ENCODE results near the gene NCLN.

NCLN gene

DNA sequence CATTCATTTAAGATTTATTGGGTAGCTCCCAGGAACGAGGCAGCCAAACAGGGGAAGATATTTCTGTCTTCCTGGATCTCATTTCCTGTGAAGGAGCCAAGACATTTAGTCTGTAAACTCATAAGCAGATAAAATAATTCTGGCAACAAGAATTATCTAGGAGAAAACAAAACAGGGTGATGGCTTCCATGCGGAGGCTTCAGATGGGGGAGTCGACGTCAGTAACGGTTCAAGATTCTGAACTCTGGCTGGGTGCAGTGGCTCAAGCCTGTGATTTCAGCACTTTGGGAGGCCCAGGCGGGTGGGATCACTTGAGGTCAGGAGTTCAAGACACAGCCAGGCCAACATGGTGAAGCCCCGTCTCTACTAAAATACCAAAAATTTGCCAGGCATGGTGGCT, 48.6 kb upstream of the NCLN start:
- peak overlapping the region; percentile 95 for H3K4me3 ChIP-seq (replicated peaks; ENCODE audit: insufficient read depth, low read length)

DNA sequence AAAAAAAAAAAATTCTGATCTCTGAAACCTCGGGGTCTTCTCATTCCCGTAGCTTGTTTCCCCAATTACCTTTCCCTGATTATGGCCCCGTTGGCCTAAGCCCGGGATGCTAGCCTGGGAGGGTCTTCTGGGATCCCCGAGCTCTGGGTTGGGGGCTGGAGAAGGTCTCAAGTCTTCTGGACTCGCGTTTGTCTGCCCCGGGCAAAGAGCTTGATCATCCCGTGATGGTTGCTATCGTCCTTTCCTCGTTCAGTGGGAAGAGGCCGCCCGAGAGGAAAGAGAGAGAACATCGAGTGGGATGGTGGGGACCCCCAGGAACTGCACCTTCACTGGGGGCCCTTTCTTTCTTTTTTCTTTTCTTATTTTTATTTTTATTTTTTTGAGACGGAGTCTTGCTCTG, 47.5 kb upstream of the NCLN start:
- TF ChIP-seq CTCF (IDR thresholded peaks at IDR 0.05; ENCODE audit: insufficient read depth, low read length) (no peak), SPI1 (IDR thresholded peaks at IDR 0.05; ENCODE audit: borderline replicate concordance, low read depth) (no peak), GABPA (IDR thresholded peaks at IDR 0.05; ENCODE audit: low read depth) (no peak), POLR2AphosphoS5 (IDR thresholded peaks at IDR 0.05; ENCODE audit: low read depth) (no peak)
- TF ChIP-seq, protein P1, sequence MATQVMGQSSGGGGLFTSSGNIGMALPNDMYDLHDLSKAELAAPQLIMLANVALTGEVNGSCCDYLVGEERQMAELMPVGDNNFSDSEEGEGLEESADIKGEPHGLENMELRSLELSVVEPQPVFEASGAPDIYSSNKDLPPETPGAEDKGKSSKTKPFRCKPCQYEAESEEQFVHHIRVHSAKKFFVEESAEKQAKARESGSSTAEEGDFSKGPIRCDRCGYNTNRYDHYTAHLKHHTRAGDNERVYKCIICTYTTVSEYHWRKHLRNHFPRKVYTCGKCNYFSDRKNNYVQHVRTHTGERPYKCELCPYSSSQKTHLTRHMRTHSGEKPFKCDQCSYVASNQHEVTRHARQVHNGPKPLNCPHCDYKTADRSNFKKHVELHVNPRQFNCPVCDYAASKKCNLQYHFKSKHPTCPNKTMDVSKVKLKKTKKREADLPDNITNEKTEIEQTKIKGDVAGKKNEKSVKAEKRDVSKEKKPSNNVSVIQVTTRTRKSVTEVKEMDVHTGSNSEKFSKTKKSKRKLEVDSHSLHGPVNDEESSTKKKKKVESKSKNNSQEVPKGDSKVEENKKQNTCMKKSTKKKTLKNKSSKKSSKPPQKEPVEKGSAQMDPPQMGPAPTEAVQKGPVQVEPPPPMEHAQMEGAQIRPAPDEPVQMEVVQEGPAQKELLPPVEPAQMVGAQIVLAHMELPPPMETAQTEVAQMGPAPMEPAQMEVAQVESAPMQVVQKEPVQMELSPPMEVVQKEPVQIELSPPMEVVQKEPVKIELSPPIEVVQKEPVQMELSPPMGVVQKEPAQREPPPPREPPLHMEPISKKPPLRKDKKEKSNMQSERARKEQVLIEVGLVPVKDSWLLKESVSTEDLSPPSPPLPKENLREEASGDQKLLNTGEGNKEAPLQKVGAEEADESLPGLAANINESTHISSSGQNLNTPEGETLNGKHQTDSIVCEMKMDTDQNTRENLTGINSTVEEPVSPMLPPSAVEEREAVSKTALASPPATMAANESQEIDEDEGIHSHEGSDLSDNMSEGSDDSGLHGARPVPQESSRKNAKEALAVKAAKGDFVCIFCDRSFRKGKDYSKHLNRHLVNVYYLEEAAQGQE (IDR thresholded peaks at IDR 0.05; ENCODE audit: insufficient replicate concordance, low read depth): no peak
- Histone ChIP-seq H3K4me3 (replicated peaks; ENCODE audit: insufficient read depth, low read length) (0 out of 2 replicates have a peak overlapping the region, but pooled peaks have one; percentile 6), H3K27me3 (ENCODE audit: insufficient read depth, poor library complexity, severe bottlenecking) (no peaks in the 10 kb centered on the region)

More for the DNA sequence above, 48.6 kb upstream of the NCLN start:
- DNase-seq (ENCODE audit: low read depth in 1 of 2, low spot score in 1 of 2): peak in 1 of 2 experiments; percentile 32
- no peak for TF ChIP-seq CTCF (IDR thresholded peaks at IDR 0.05; ENCODE audit: insufficient read depth, low read length)
- no peak for TF ChIP-seq POLR2AphosphoS5 (IDR thresholded peaks at IDR 0.05; ENCODE audit: low read depth)
- TF ChIP-seq, protein P1 (IDR thresholded peaks at IDR 0.05; ENCODE audit: insufficient replicate concordance, low read depth): no peak
- TF ChIP-seq SPI1 (IDR thresholded peaks at IDR 0.05; ENCODE audit: borderline replicate concordance, low read depth): no peak
- TF ChIP-seq GABPA (IDR thresholded peaks at IDR 0.05; ENCODE audit: low read depth): no peak
- no peaks in the 10 kb centered on the region for H3K27me3 ChIP-seq (ENCODE audit: insufficient read depth, poor library complexity, severe bottlenecking)
- peak overlapping the region; percentile 96 for H3K27ac ChIP-seq (replicated peaks)

GRCh38 chr19:3140667-3141038, 45.1 kb upstream of the NCLN start:
- no peak overlapping the region for H3K4me3 ChIP-seq (replicated peaks; ENCODE audit: insufficient read depth, low read length)
- TF ChIP-seq POLR2AphosphoS5 (IDR thresholded peaks at IDR 0.05; ENCODE audit: low read depth): no peak
- TF ChIP-seq, protein P1 (IDR thresholded peaks at IDR 0.05; ENCODE audit: insufficient replicate concordance, low read depth): no peak
- no peak for TF ChIP-seq SPI1 (IDR thresholded peaks at IDR 0.05; ENCODE audit: borderline replicate concordance, low read depth)
- TF ChIP-seq CTCF (IDR thresholded peaks at IDR 0.05; ENCODE audit: insufficient read depth, low read length): no peak
- TF ChIP-seq GABPA (IDR thresholded peaks at IDR 0.05; ENCODE audit: low read depth): no peak
- no peak for DNase-seq (ENCODE audit: low read depth in 1 of 2, low spot score in 1 of 2)
- no peaks in the 10 kb centered on the region for H3K27me3 ChIP-seq (ENCODE audit: insufficient read depth, poor library complexity, severe bottlenecking)
- peak overlapping the region; percentile 72 for H3K27ac ChIP-seq (replicated peaks)

More for the DNA sequence above, 47.5 kb upstream of the NCLN start:
- DNase-seq (ENCODE audit: low read depth in 1 of 2, low spot score in 1 of 2): no peak
- peak overlapping the region; percentile 96 for H3K27ac ChIP-seq (replicated peaks)

Measured in HL-60 (cell line).